ENCODE measurements around the gene EPHA1.

EPHA1 gene

DNA sequence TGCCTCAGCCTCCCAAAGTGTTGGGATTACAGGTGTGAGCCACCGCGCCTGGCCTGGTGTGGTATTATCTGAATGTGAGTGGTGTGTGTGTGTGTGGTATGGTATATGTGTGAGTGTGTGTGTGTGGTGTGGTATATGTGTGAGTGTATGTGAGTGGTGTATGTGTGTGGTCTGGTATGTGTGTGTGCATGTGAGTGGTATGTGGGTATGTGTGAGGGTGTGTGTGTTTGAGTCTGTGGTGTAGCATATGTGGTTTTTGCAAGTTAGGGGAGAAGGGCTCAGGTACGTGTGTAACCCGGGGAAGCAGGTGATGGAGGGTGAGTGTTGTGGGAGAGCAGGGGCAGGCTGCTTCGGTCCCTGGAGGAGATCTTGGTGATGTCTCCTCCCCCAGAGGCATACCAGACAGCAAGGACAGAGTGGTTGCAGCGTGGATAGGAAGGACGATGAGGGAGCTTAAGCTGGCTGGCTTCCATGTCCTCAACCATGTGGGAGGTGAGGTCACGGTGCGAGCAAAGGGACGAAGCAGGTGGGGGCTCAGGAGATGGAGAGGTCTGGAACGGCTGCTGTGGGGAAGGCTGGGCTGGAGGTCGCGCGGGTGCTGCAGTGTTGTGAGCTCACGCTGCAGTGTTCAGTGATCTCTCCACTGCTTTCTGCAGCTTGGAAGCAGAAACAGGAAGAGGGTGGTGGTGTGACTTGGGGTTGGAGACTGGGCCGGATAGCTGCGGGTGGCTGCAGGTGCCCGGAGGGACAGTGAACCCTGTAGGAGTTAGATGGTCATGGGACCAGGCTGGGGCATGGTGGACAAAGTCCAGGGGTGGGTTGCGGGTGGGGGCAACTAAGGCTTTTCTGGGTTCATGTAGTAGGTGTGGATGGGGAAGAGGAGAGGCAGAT, 22.5 kb downstream of the EPHA1 start:
- peak overlapping the region; percentile 29 for H3K4me3 ChIP-seq (ENCODE audit: low read length)
- TF ChIP-seq, protein P1, sequence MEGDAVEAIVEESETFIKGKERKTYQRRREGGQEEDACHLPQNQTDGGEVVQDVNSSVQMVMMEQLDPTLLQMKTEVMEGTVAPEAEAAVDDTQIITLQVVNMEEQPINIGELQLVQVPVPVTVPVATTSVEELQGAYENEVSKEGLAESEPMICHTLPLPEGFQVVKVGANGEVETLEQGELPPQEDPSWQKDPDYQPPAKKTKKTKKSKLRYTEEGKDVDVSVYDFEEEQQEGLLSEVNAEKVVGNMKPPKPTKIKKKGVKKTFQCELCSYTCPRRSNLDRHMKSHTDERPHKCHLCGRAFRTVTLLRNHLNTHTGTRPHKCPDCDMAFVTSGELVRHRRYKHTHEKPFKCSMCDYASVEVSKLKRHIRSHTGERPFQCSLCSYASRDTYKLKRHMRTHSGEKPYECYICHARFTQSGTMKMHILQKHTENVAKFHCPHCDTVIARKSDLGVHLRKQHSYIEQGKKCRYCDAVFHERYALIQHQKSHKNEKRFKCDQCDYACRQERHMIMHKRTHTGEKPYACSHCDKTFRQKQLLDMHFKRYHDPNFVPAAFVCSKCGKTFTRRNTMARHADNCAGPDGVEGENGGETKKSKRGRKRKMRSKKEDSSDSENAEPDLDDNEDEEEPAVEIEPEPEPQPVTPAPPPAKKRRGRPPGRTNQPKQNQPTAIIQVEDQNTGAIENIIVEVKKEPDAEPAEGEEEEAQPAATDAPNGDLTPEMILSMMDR (conservative IDR thresholded peaks at IDR 0.05; ENCODE audit: low read length), result no peak
- no peak for DNase-seq (ENCODE audit: low read depth)

DNA sequence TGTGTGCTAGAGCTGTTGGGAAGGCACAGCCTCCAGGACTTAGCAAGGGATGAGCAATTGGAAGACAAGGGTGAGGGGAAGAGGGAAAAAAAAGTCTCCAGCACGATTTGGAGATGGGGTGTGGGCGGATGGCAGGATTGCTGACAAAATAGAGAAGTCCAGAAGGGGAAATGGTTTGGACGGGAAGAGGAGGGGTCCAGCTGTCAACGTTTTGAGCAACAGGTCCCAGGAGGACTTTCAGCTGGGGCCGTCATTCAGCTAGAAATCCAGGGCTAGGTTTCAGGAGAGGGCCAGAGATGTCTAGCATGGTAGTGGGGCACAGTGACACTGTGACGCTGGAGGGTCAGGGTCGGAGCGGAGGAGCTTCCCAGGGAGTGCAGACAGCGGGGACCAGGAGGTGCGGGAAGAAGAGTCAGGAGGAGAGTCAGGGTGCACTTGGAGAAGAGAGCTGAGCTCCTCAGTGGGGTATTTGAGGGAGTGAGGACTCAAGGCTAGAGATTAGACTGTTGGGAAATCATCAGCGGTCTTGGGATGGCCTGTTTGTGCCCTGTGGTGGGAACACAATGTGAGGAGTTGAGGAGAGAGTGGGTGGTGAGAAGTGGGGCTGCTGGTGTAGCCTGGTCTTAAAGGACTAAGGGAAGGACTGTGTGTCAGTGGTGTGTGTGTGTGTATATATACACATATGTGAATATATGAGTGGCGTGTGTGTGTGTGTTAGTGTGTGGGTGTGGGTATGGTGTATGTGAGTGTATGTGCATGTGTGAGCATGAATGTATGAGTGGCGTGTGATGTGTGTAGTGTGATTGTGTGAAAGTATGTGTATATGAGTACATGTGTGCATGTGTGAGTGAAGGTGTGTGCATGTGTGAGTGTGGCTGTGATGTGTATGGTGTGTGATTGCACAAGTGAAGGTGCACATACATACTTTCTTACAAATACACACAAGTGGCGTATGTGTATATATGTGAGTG, 23.7 kb downstream of the EPHA1 start:
- peak overlapping the region; percentile 89 for H3K4me3 ChIP-seq (ENCODE audit: low read length)
- no peak for DNase-seq (ENCODE audit: low read depth)
- TF ChIP-seq, protein P1 (conservative IDR thresholded peaks at IDR 0.05; ENCODE audit: low read length), result no peak

DNA sequence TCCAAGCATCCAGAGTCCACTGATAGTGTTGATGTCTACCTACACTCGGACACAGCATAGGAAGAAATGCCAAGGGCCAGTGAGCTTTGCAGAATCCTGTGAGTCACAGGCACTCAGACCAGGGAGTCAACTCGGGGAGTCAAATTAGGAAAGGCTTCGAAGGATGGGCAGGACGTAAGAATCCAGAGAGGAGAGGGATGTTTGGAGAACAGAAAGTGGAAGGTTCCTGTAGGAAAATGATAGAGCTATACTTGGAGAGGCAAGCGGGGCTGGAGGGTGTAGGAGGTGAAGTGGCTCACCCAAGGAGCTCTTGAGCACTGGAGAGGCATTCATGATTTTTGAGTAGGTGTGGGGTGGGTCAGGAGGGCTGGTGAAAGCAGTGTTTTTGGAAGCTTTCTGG, 24.5 kb downstream of the EPHA1 start:
- H3K4me3 ChIP-seq (ENCODE audit: low read length), result peak overlapping the region; percentile 89
- TF ChIP-seq, protein P1 (conservative IDR thresholded peaks at IDR 0.05; ENCODE audit: low read length), result no peak
- no peak for DNase-seq (ENCODE audit: low read depth)

DNA sequence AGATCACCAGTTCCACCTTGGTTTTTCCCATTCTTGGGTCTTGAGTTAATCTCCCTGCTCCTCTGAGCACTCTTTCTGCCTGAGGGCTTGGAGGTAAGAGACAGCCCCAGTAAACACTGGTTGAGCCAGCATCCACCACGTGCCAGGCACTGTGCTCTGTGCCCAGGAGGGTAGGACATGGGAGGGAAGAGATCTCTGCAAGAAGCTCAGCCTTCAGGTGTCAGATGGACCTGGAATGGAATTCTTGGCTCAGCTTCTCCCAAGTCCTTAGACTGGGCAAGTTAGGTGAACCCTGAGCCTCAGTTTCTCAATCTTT, 25.1 kb downstream of the EPHA1 start:
- H3K4me3 ChIP-seq (ENCODE audit: low read length), result peak overlapping the region; percentile 89
- TF ChIP-seq, protein P1 (conservative IDR thresholded peaks at IDR 0.05; ENCODE audit: low read length), result no peak
- DNase-seq (ENCODE audit: low read depth), result no peak

DNA sequence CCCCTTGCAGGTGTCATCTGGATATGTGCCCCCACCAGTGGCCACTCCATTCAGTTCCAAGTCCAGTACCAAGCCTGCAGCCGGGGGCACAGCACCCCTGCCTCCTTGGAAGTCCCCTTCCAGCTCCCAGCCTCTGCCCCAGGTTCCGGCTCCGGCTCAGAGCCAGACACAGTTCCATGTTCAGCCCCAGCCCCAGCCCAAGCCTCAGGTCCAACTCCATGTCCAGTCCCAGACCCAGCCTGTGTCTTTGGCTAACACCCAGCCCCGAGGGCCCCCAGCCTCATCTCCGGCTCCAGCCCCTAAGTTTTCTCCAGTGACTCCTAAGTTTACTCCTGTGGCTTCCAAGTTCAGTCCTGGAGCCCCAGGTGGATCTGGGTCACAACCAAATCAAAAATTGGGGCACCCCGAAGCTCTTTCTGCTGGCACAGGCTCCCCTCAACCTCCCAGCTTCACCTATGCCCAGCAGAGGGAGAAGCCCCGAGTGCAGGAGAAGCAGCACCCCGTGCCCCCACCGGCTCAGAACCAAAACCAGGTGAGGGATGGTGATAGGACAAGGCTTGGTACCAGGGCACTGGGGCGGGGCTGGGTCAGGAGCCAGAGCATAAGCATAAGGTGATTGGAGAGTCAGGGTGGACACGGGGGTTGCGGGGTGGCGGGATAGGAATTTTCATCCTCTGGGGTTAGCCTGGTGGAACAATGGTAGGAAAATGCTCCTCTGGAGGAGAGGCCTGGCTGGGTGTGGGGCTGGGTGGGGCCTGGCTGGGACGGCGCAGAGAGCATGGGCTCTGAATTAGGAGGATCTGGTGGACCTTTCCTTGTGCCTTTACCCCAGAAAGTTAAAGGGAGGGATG, 25.6 kb downstream of the EPHA1 start:
- TF ChIP-seq, protein P1 (conservative IDR thresholded peaks at IDR 0.05; ENCODE audit: low read length), result no peak
- peak overlapping the region; percentile 89 for H3K4me3 ChIP-seq (ENCODE audit: low read length)
- no peak for DNase-seq (ENCODE audit: low read depth)

DNA sequence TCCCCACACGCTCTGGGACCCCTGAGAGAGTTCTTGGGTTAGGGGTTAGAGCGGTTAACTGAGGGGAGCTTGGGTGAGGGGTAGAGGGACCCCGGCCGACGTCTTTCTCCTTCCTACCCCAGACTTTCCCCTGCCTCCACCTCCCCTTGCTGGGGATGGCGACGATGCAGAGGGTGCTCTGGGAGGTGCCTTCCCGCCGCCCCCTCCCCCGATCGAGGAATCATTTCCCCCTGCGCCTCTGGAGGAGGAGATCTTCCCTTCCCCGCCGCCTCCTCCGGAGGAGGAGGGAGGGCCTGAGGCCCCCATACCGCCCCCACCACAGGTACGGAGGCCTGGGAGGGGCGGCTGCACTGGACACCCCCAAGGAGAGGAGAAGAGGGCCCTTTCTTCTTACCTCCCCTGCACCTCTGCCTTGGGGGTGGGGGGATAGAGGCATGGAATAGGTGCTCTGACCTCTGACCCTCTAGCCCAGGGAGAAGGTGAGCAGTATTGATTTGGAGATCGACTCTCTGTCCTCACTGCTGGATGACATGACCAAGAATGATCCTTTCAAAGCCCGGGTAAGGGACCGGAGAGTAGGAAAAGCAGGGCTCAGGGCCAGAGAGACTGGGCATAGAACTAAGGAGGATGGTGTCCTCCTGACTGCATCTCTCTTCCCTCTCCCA, 26.4 kb downstream of the EPHA1 start:
- TF ChIP-seq, protein P1 (conservative IDR thresholded peaks at IDR 0.05; ENCODE audit: low read length), result no peak
- peak overlapping the region; percentile 89 for H3K4me3 ChIP-seq (ENCODE audit: low read length)
- DNase-seq (ENCODE audit: low read depth), result no peak

All from AG10803 (cell line).